H1 (cell line): ENCODE measurements around the gene ZNF334. TPM values are rescaled to one million over a fixed set of nuclear protein-coding genes. Genes with fewer than 3 reads are reported as not detected.

Source experiments
- CTCF ChIA-PET: fragments of 300-600 bp; sonication (Branson Sonifier 250); formaldehyde crosslinking; loops from one replicate; lab custom pipeline; 2021; ENCODE audit not compliant: partially characterized antibody; lab: Charles Lee
- POLR2A ChIA-PET: fragments of 300-600 bp; sonication (Branson Sonifier 250); formaldehyde crosslinking; loops from one replicate; lab custom pipeline; 2021; ENCODE audit warnings: inconsistent platforms; ENCODE audit not compliant: partially characterized antibody; lab: Charles Lee
- DNase-seq, 2 experiments: peaks; one replicate each; pipeline versions ENCODE4 v3.0.0 to v3.0.0-alpha.2; 2010 to 2022; ENCODE audit warnings: low spot score in 2 of 2, low read depth in 1 of 2, mixed read lengths in 1 of 2
- FAIRE-seq: peaks from 2 replicates; lab custom pipeline; 2011; peaks lifted over from hg19 to GRCh38; lab: Jason Lieb, UNC
- H2AFZ ChIP-seq: 2 replicates; pipeline ENCODE4 v1.8.1; 2012; ENCODE audit warnings: low read length, inconsistent platforms
- H2AK5ac ChIP-seq: 2 replicates; pipeline ENCODE4 v1.6.1; 2013; ENCODE audit warnings: low read depth, low read length
- H2BK120ac ChIP-seq: replicated peaks from 2 replicates; pipeline ENCODE3; 2013; ENCODE audit warnings: low read depth, low read length, inconsistent platforms
- H2BK12ac ChIP-seq: 2 replicates; pipeline ENCODE4 v1.6.1; 2013; ENCODE audit warnings: low read depth, low read length
- H2BK15ac ChIP-seq: 2 replicates; pipeline ENCODE4 v1.6.1; 2013; ENCODE audit warnings: low read length
- H2BK20ac ChIP-seq: 2 replicates; pipeline ENCODE4 v1.6.1; 2013; ENCODE audit warnings: low read length
- H2BK5ac ChIP-seq: 2 replicates; pipeline ENCODE4 v1.6.1; 2013; ENCODE audit warnings: low read depth, low read length
- H3K14ac ChIP-seq: 2 replicates; pipeline ENCODE4 v1.6.1; 2013; ENCODE audit warnings: inconsistent platforms; ENCODE audit not compliant: insufficient read length
- H3K18ac ChIP-seq: 2 replicates; pipeline ENCODE4 v1.6.1; 2013; ENCODE audit warnings: low read length; ENCODE audit errors: extremely low read depth
- H3K23ac ChIP-seq: 2 replicates; pipeline ENCODE4 v1.6.1; 2013; ENCODE audit warnings: inconsistent platforms; ENCODE audit not compliant: insufficient read length
- H3K23me2 ChIP-seq: 2 replicates; pipeline ENCODE4 v1.6.1; 2013; ENCODE audit warnings: low read depth, low read length
- H3K27ac ChIP-seq: 2 replicates; pipeline ENCODE4 v1.6.1; 2011; ENCODE audit warnings: low read depth, low read length, inconsistent platforms
- H3K27me3 ChIP-seq, 4 experiments: replicated peaks in 1 of 4; 1 replicate in 1 of 4; 2 replicates in 3 of 4; pipeline versions ENCODE4 v1.6.1 to v1.8.1; 2011 to 2013; ENCODE audit warnings: low read length in 3 of 4, mild to moderate bottlenecking in 3 of 4, inconsistent platforms in 2 of 4, mixed read lengths in 2 of 4, moderate library complexity in 1 of 4; ENCODE audit not compliant: control insufficient read depth in 3 of 4, insufficient read depth in 3 of 4; ENCODE audit errors: extremely low read depth in 1 of 4
- H3K36me3 ChIP-seq, 4 experiments: 2 replicates each; pipeline versions ENCODE4 v1.6.1 to v1.8.1; 2011 to 2013; ENCODE audit warnings: mild to moderate bottlenecking in 4 of 4, low read length in 3 of 4, moderate library complexity in 2 of 4, control low read depth in 1 of 4, inconsistent platforms in 1 of 4; ENCODE audit not compliant: insufficient read depth in 4 of 4, control insufficient read depth in 2 of 4
- H3K4ac ChIP-seq: replicated peaks from 2 replicates; pipeline ENCODE3; 2013; ENCODE audit warnings: low read length, low read depth, mixed read lengths, inconsistent platforms; ENCODE audit not compliant: insufficient read length
- H3K4me1 ChIP-seq, 4 experiments: replicated peaks in 1 of 4; 1 replicate in 1 of 4; 2 replicates in 3 of 4; pipeline versions ENCODE4 v1.6.1 to v1.8.1; 2011 to 2013; ENCODE audit warnings: low read length in 3 of 4, inconsistent platforms in 2 of 4, mixed read lengths in 1 of 4; ENCODE audit not compliant: insufficient read depth in 4 of 4, control insufficient read depth in 3 of 4
- H3K4me2 ChIP-seq, 2 experiments: 2 replicates each; pipeline versions ENCODE4 v1.6.1 to v1.8.1; 2011 to 2013; ENCODE audit warnings: low read depth in 2 of 2, low read length in 2 of 2, control low read depth in 1 of 2, inconsistent platforms in 1 of 2, mild to moderate bottlenecking in 1 of 2; ENCODE audit not compliant: insufficient read depth in 1 of 2
- H3K4me3 ChIP-seq, 4 experiments: fragments of 200-600, 300-600 bp in 1 of 4; sonication (generic), shearing (Covaris generic), sonication (Bioruptor Twin) in 1 of 4; 2 replicates each; pipeline versions ENCODE4 v1.5.1 to v1.8.1; 2011 to 2016; ENCODE audit warnings: low read length in 4 of 4, low read depth in 3 of 4, control low read depth in 2 of 4, inconsistent platforms in 2 of 4, mild to moderate bottlenecking in 2 of 4, mixed read lengths in 1 of 4, moderate library complexity in 1 of 4; ENCODE audit not compliant: insufficient read depth in 2 of 4; ENCODE audit errors: extremely low read depth in 1 of 4
- H3K56ac ChIP-seq: replicated peaks from 2 replicates; pipeline ENCODE3; 2013; ENCODE audit warnings: low read depth, mild to moderate bottlenecking, mixed read lengths, low read length, inconsistent platforms; ENCODE audit not compliant: insufficient read length
- H3K79me1 ChIP-seq: 2 replicates; pipeline ENCODE4 v1.6.1; 2013; ENCODE audit warnings: low read depth, low read length, control low read depth
- H3K79me2 ChIP-seq, 2 experiments: 2 replicates each; pipeline versions ENCODE4 v1.6.1 to v1.8.1; 2012 to 2013; ENCODE audit warnings: low read length in 2 of 2, mild to moderate bottlenecking in 2 of 2, inconsistent platforms in 1 of 2; ENCODE audit not compliant: insufficient read depth in 2 of 2, control insufficient read depth in 1 of 2
- H3K9ac ChIP-seq, 4 experiments: replicated peaks in 1 of 4; 1 replicate in 1 of 4; 2 replicates in 3 of 4; pipeline versions ENCODE4 v1.6.1 to v1.8.1; 2011 to 2013; ENCODE audit warnings: low read depth in 3 of 4, low read length in 3 of 4, control low read depth in 2 of 4, mild to moderate bottlenecking in 2 of 4, moderate library complexity in 2 of 4, inconsistent platforms in 1 of 4; ENCODE audit errors: extremely low read depth in 1 of 4
- H3K9me3 ChIP-seq, 2 experiments: 2 replicates each; pipeline versions ENCODE4 v1.6.1 to v1.8.1; 2012 to 2013; ENCODE audit warnings: mild to moderate bottlenecking in 2 of 2, moderate library complexity in 2 of 2, control low read depth in 1 of 2, inconsistent platforms in 1 of 2, low read depth in 1 of 2, low read length in 1 of 2, mixed read lengths in 1 of 2; ENCODE audit not compliant: insufficient read depth in 2 of 2
- H4K20me1 ChIP-seq, 2 experiments: replicated peaks in 1 of 2; 2 replicates each; pipeline versions ENCODE3 to v1.8.1; 2011 to 2013; ENCODE audit warnings: inconsistent platforms in 2 of 2, low read length in 2 of 2, mild to moderate bottlenecking in 1 of 2; ENCODE audit not compliant: insufficient read depth in 2 of 2, control insufficient read depth in 1 of 2
- H4K5ac ChIP-seq: 2 replicates; pipeline ENCODE4 v1.6.1; 2013; ENCODE audit warnings: low read length, low read depth, mixed read lengths, inconsistent platforms; ENCODE audit not compliant: insufficient read length
- H4K8ac ChIP-seq: 2 replicates; pipeline ENCODE4 v1.8.0; 2013; ENCODE audit warnings: mild to moderate bottlenecking, moderate library complexity, low read length, inconsistent platforms; ENCODE audit not compliant: insufficient read depth; ENCODE audit errors: extremely low read depth
- H4K91ac ChIP-seq: replicated peaks from 2 replicates; pipeline ENCODE3; 2013; ENCODE audit warnings: low read length, mixed read lengths, inconsistent platforms; ENCODE audit not compliant: insufficient read length
- CTBP2 ChIP-seq: IDR thresholded peaks from 2 replicates; pipeline ENCODE4 v1.7.0; 2011; ENCODE audit warnings: borderline replicate concordance, mild to moderate bottlenecking, moderate library complexity, mixed read lengths, low read length; ENCODE audit not compliant: insufficient read depth, insufficient read length
- HDAC6 ChIP-seq: IDR thresholded peaks from one replicate; pipeline ENCODE4 v1.7.1; 2012; ENCODE audit warnings: low read depth, mild to moderate bottlenecking, inconsistent platforms, low read length, moderate library complexity
- JUND ChIP-seq: IDR thresholded peaks from 2 replicates; pipeline ENCODE4 v1.6.1; 2011; ENCODE audit warnings: mild to moderate bottlenecking, improper control_type of control experiment, low read length
- POLR2AphosphoS5 ChIP-seq: IDR thresholded peaks from 2 replicates; pipeline ENCODE4 v1.6.1; 2011; ENCODE audit warnings: low read depth, low read length
- POU5F1 ChIP-seq: IDR thresholded peaks from 2 replicates; pipeline ENCODE4 v1.6.1; 2011; ENCODE audit warnings: low read depth, mild to moderate bottlenecking, low read length, moderate library complexity
- RFX5 ChIP-seq: IDR thresholded peaks from 2 replicates; pipeline ENCODE4 v1.6.1; 2011; ENCODE audit warnings: low read depth, low read length, improper control_type of control experiment, borderline replicate concordance
- RNF2 ChIP-seq: fragments of 200-900, 300-1000 bp; sonication (generic); IDR thresholded peaks from 2 replicates; pipeline ENCODE4 v1.7.1; 2016; ENCODE audit warnings: borderline replicate concordance, low read depth, mild to moderate bottlenecking, antibody characterized with exemption, low read length; ENCODE audit not compliant: poor library complexity, severe bottlenecking; ENCODE audit errors: missing control alignments
- TAF7 ChIP-seq: optimal IDR thresholded peaks from 2 replicates; pipeline ENCODE3; 2011; ENCODE audit warnings: low read depth, mild to moderate bottlenecking, inconsistent platforms, low read length, moderate library complexity, borderline replicate concordance
- whole genome bisulfite sequencing, 2 experiments: shearing (Covaris generic) in 1 of 2; methylation state at CpG; one replicate each; pipeline versions ENCODE4 v1.1.6 to v1.1.7; 2013 to 2015; ENCODE audit warnings: low lambda C conversion rate in 2 of 2, mixed read lengths in 2 of 2, inconsistent platforms in 1 of 2, low coverage in 1 of 2, missing lambda C conversion rate in 1 of 2; ENCODE audit not compliant: insufficient replicate concordance in 2 of 2, insufficient coverage in 1 of 2, insufficient read length in 1 of 2; ENCODE audit errors: extremely low coverage in 1 of 2, missing lambda C conversion rate in 1 of 2; 5-methylcytosine and 5-hydroxymethylcytosine counted together
- polyA plus RNA-seq, 7 experiments: library from polyadenylated mRNA; depleted of rRNA in 3 of 7; stranded (reverse) in 5 of 7; unstranded in 2 of 7; fragments of >200 nt in 5 of 7; fragments of 200-250 nt in 2 of 7; gene quantifications; 1 replicate in 5 of 7; 2 replicates in 1 of 7; 4 replicates in 1 of 7; pipeline versions ENCODE4 v1.2.1 to v1.2.3, GENCODE V29; 2011 to 2013; ENCODE audit warnings: missing spikeins in 2 of 7, mixed read lengths in 2 of 7
- total RNA-seq: library from RNA; stranded (reverse); fragmentation: NEBNext Ultra II Directional; extraction: Animal tissue kit (Norgen Biotek cat#: 25700); gene quantifications from 2 replicates; pipeline ENCODE4 v1.2.1, GENCODE V29; 2021
- TF ChIP-seq, protein P1 (sequence below): IDR thresholded peaks from 2 replicates; pipeline ENCODE4 v1.6.1; 2012; ENCODE audit warnings: inconsistent platforms

Gene ZNF334
- total and polyA plus RNA-seq, 2 of the 8 experiments (the other 6 are each of a cell fraction or from before 2014, with no cell fraction given) = 8.8 to 17.8 TPM

DNA sequence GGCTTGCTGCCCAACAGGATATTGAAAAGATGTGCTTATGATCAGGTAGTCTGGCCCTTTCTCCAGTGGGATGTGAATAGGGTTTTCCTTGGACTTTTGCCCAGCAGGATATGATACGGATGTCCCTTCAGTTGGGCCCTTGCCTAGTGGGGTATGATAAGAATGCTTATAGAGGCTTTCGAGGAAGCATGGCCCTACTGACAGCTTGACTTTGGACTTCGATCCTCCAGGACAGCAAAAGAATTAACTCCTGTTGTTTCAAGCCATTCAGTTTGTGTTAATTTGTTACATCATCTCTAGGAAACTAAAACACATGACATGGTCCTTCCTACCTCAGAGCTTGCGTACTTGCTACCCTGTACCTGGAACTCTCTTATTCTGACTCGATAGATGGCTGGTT is 9.7 kb upstream of the ZNF334 start:
- no peak overlapping the region for H2BK120ac ChIP-seq
- H3K9me3 ChIP-seq = no peaks in the 10 kb centered on the region; a peak in 1 of 4 replicates
- 91% methylated on average over 5 of the region's 5 CpGs; no CpG with 5 or more reads in 1 of the 2 experiments for WGBS, 2 experiments
- H4K20me1 ChIP-seq = no peaks in the 10 kb centered on the region
- H2AK5ac ChIP-seq = no peak overlapping the region
- no peak overlapping the region for H4K5ac ChIP-seq
- no peak overlapping the region for H3K27ac ChIP-seq
- no peak overlapping the region for H3K14ac ChIP-seq
- no peak overlapping the region for H3K9ac ChIP-seq
- H3K79me2 ChIP-seq = no peaks in the 10 kb centered on the region
- no peaks in the 10 kb centered on the region for H3K79me1 ChIP-seq
- no peak overlapping the region for H3K4me2 ChIP-seq
- H4K8ac ChIP-seq = no peak overlapping the region
- no peaks in the 10 kb centered on the region for H3K36me3 ChIP-seq
- TF ChIP-seq HDAC6 (no peak), POU5F1 (no peak), JUND (no peak), RFX5 (no peak), POLR2AphosphoS5 (no peak), CTBP2 (no peak), RNF2 (no peak), TAF7 (no peak)
- TF ChIP-seq, protein P1, sequence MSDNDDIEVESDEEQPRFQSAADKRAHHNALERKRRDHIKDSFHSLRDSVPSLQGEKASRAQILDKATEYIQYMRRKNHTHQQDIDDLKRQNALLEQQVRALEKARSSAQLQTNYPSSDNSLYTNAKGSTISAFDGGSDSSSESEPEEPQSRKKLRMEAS = no peak
- H2BK15ac ChIP-seq = no peak overlapping the region
- no peak overlapping the region for H3K23ac ChIP-seq
- no peak overlapping the region for H3K18ac ChIP-seq
- H2BK20ac ChIP-seq = no peak overlapping the region
- H3K27me3 ChIP-seq = no peaks in the 10 kb centered on the region
- no peak overlapping the region for H2BK12ac ChIP-seq
- H3K56ac ChIP-seq = no peak overlapping the region
- H3K4ac ChIP-seq = no peak overlapping the region
- no peaks in the 10 kb centered on the region for H3K23me2 ChIP-seq
- H4K91ac ChIP-seq = no peak overlapping the region
- no peak overlapping the region for H3K4me3 ChIP-seq
- CTCF ChIA-PET = interaction anchor here (0.6 to 7.3 kb wide), 18 partner anchors 9 to 664 kb away, joined by 3 to 63 read pairs (median 4); no protein-coding TSS in a partner anchor
- H3K4me1 ChIP-seq = no peaks in the 10 kb centered on the region; a peak in 1 of 7 replicates
- no peak for FAIRE-seq
- POLR2A ChIA-PET = interaction anchor here (1.2 to 2.6 kb wide), 4 partner anchors 9 to 159 kb away, joined by 3 to 8 read pairs (median 4); partner anchors contain the start of gene ZNF334
- no peak overlapping the region for H2BK5ac ChIP-seq
- no peak for DNase-seq
- H2AFZ ChIP-seq = no peak overlapping the region
